PC-3 (cell line): ENCODE data around the gene C18orf32. TPM values are rescaled to one million over a fixed set of nuclear protein-coding genes. Genes with fewer than 3 reads are reported as not detected.

Experiments used
- ATAC-seq: fragments of 200-7000 bp; cut with Tn5 transposase; 2 replicates; pipeline ENCODE4 v1.9.1; 2020; ENCODE audit warnings: mild to moderate bottlenecking, moderate library complexity
- BruUV-seq: library from RNA; stranded (reverse); fragments of 400-500 nt; replicated peaks from 2 replicates; lab custom pipeline; 2021; lab: Mats Ljungman, UMichigan
- CTCF ChIA-PET: fragments of 300-600 bp; sonication (Branson Sonifier 250); formaldehyde crosslinking; loops from one replicate; lab custom pipeline; 2022; ENCODE audit warnings: antibody characterized with exemption; lab: Charles Lee
- POLR2A ChIA-PET: fragments of 300-600 bp; sonication (Branson Sonifier 250); formaldehyde crosslinking; loops from one replicate; lab custom pipeline; 2022; ENCODE audit warnings: antibody characterized with exemption; ENCODE audit not compliant: unreplicated experiment; lab: Charles Lee
- DNase-seq: peaks from one replicate; pipeline ENCODE4 v3.0.0-alpha.2; 2015
- H2AFZ ChIP-seq: fragments of 300-600 bp; sonication (generic); 2 replicates; pipeline ENCODE4 v1.6.0; 2016; ENCODE audit warnings: antibody characterized with exemption, low read length
- H3F3A ChIP-seq: fragments of 300-600 bp; sonication (generic); one replicate; pipeline ENCODE4 v1.6.0; 2017; ENCODE audit warnings: antibody characterized with exemption, low read length, control low read depth, mild to moderate bottlenecking; ENCODE audit not compliant: unreplicated experiment
- H3K27ac ChIP-seq: fragments of 300-600 bp; sonication (generic); 2 replicates; pipeline ENCODE4 v1.5.1; 2016; ENCODE audit warnings: mild to moderate bottlenecking, low read length
- H3K27me3 ChIP-seq: fragments of 300-600 bp; sonication (generic); 2 replicates; pipeline ENCODE4 v1.6.1; 2016; ENCODE audit warnings: low read length, mixed read lengths
- H3K36me3 ChIP-seq: fragments of 300-600 bp; sonication (generic); 2 replicates; pipeline ENCODE4 v1.6.1; 2016; ENCODE audit warnings: low read depth, mixed run types, low read length, mixed read lengths
- H3K4me1 ChIP-seq: fragments of 300-600 bp; sonication (generic); 2 replicates; pipeline ENCODE4 v1.5.1; 2016; ENCODE audit warnings: low read length; ENCODE audit not compliant: insufficient read depth
- H3K4me2 ChIP-seq: fragments of 300-600 bp; sonication (generic); 2 replicates; pipeline ENCODE4 v1.6.0; 2016; ENCODE audit warnings: low read length
- H3K4me3 ChIP-seq: fragments of 300-600 bp; sonication (generic); 2 replicates; pipeline ENCODE4 v1.5.1; 2016; ENCODE audit warnings: mild to moderate bottlenecking, low read length, mixed read lengths
- H3K79me2 ChIP-seq: fragments of 300-600 bp; sonication (generic); 2 replicates; pipeline ENCODE4 v1.6.1; 2017; ENCODE audit warnings: low read length, mixed read lengths
- H3K9ac ChIP-seq: fragments of 300-600 bp; sonication (generic); 2 replicates; pipeline ENCODE4 v1.6.0; 2016; ENCODE audit warnings: mild to moderate bottlenecking, low read length
- H3K9me2 ChIP-seq: fragments of 300-600 bp; sonication (generic); replicated peaks from 2 replicates; pipeline ENCODE4 v1.6.1; 2016; ENCODE audit warnings: mixed run types, low read length, mixed read lengths
- H3K9me3 ChIP-seq: fragments of 300-600 bp; sonication (generic); 2 replicates; pipeline ENCODE4 v1.6.1; 2016; ENCODE audit warnings: low read length, mixed read lengths
- H4K20me1 ChIP-seq: fragments of 300-600 bp; sonication (generic); 2 replicates; pipeline ENCODE4 v1.6.1; 2016; ENCODE audit warnings: low read length, mixed read lengths
- CTCF ChIP-seq: fragments of 300-600 bp; sonication (generic); conservative IDR thresholded peaks from 2 replicates; pipeline ENCODE4 v1.5.1; 2017; ENCODE audit warnings: antibody characterized with exemption, low read depth, mild to moderate bottlenecking, low read length
- EZH2 ChIP-seq: fragments of 300-600 bp; sonication (generic); IDR thresholded peaks from one replicate; pipeline ENCODE4 v1.6.1; 2017; ENCODE audit warnings: antibody characterized with exemption, mild to moderate bottlenecking, low read length; ENCODE audit not compliant: unreplicated experiment
- EZH2phosphoT487 ChIP-seq: fragments of 300-600 bp; sonication (generic); IDR thresholded peaks from 2 replicates; pipeline ENCODE4 v1.6.1; 2018; ENCODE audit warnings: mild to moderate bottlenecking, antibody characterized with exemption, low read length, borderline replicate concordance
- intact Hi-C: fragments of 100-400 bp; cut with micrococcal nuclease; formaldehyde crosslinking; loops from 2 replicates; pipeline ENCODE4 v1.9.0; 2023
- total RNA-seq: library from RNA; depleted of rRNA; stranded (reverse); fragments of >200 nt; gene quantifications from 2 replicates; pipeline ENCODE4 v1.2.3, GENCODE V29; 2014

Gene C18orf32
- total RNA-seq, 1 experiment from 2014 or later, result 5.7 TPM

GRCh38 chr18:49443837-49444236, 43.2 kb downstream of the C18orf32 start:
- H3K79me2 ChIP-seq, result no peaks in the 10 kb centered on the region
- DNase-seq, result no peak

GRCh38 chr18:49441338-49441938, 45.6 kb downstream of the C18orf32 start:
- ChIA-PET CTCF (no interaction called here), POLR2A (no interaction called here)
- ATAC-seq (no peak), DNase-seq (no peak)
- no peak overlapping the region for H3K4me3 ChIP-seq
- no peaks in the 10 kb centered on the region for H3K4me1 ChIP-seq
- H3K9me3 ChIP-seq, result no peaks in the 10 kb centered on the region
- H3K36me3 ChIP-seq, result no peaks in the 10 kb centered on the region
- intact Hi-C loops, result no loop called here
- no peaks in the 10 kb centered on the region for H3F3A ChIP-seq
- no peaks in the 10 kb centered on the region for H3K79me2 ChIP-seq
- H3K27me3 ChIP-seq, result no peaks in the 10 kb centered on the region
- TF ChIP-seq EZH2 (no peak), EZH2phosphoT487 (no peak), CTCF (no peak)
- no peaks in the 10 kb centered on the region for H4K20me1 ChIP-seq
- no peak overlapping the region for H3K9ac ChIP-seq
- no peak overlapping the region for H3K27ac ChIP-seq
- H3K4me2 ChIP-seq, result no peak overlapping the region
- BruUV-seq, result no TSS peak
- no peak overlapping the region for H2AFZ ChIP-seq
- H3K9me2 ChIP-seq, result no peaks in the 10 kb centered on the region

More at GRCh38 chr18:49443837-49444236, 43.2 kb downstream of the C18orf32 start:
- Histone ChIP-seq H3K4me2 (no peak overlapping the region), H3K4me1 (no peaks in the 10 kb centered on the region), H3K9ac (no peak overlapping the region), H3K27me3 (no peaks in the 10 kb centered on the region), H3K27ac (no peak overlapping the region), H3K4me3 (no peak overlapping the region), H3K36me3 (no peaks in the 10 kb centered on the region), H3K9me3 (no peaks in the 10 kb centered on the region), H3F3A (no peaks in the 10 kb centered on the region), H3K9me2 (no peaks in the 10 kb centered on the region), H2AFZ (no peak overlapping the region), H4K20me1 (no peaks in the 10 kb centered on the region)
- intact Hi-C loops, result no loop called here
- ChIA-PET POLR2A (no interaction called here), CTCF (no interaction called here)
- no peak for TF ChIP-seq EZH2
- no peak for TF ChIP-seq EZH2phosphoT487
- no peak for TF ChIP-seq CTCF
- no peak for ATAC-seq
- BruUV-seq, result no TSS peak

- H3K9me3 ChIP-seq, result no peaks in the 10 kb centered on the region
- H3K27me3 ChIP-seq, result no peaks in the 10 kb centered on the region
- no peaks in the 10 kb centered on the region for H3K4me1 ChIP-seq
- intact Hi-C loops, result no loop called here
- no peaks in the 10 kb centered on the region for H3K79me2 ChIP-seq
- no peaks in the 10 kb centered on the region for H4K20me1 ChIP-seq
- no peaks in the 10 kb centered on the region for H3K36me3 ChIP-seq
- ChIA-PET CTCF (no interaction called here), POLR2A (no interaction called here)
- H2AFZ ChIP-seq, result no peak overlapping the region
- TF ChIP-seq EZH2phosphoT487, result no peak
- TF ChIP-seq EZH2, result no peak
- no peak for TF ChIP-seq CTCF
- BruUV-seq, result no TSS peak
- H3K4me3 ChIP-seq, result no peak overlapping the region
- H3K27ac ChIP-seq, result no peak overlapping the region
- DNase-seq (no peak), ATAC-seq (no peak)
- no peaks in the 10 kb centered on the region for H3F3A ChIP-seq
- H3K9ac ChIP-seq, result no peak overlapping the region
- no peaks in the 10 kb centered on the region for H3K9me2 ChIP-seq
- no peak overlapping the region for H3K4me2 ChIP-seq
Measured at GRCh38 chr18:49435170-49435569, 51.9 kb downstream of the C18orf32 start.
